NCI-H1092 (cell line): ENCODE results near the gene EFL1.

Experiments used
- DNase-seq: peaks from one replicate; lab custom pipeline; 2025; lab: John Stamatoyannopoulos, UW

EFL1 gene

GRCh38 chr15:82159922-82160321, 102.6 kb downstream of the EFL1 start:
- no peak for DNase-seq

- no peak for DNase-seq
Observed at GRCh38 chr15:82158811-82159210, 103.7 kb downstream of the EFL1 start.

- DNase-seq: no peak
Observed at GRCh38 chr15:82150645-82151044, 111.9 kb downstream of the EFL1 start.

GRCh38 chr15:82146990-82147461, 115.5 kb downstream of the EFL1 start:
- no peak for DNase-seq

GRCh38 chr15:82146576-82146975, 116.0 kb downstream of the EFL1 start:
- no peak for DNase-seq

- DNase-seq: no peak
Observed at GRCh38 chr15:82143390-82144385, 118.8 kb downstream of the EFL1 start.

- DNase-seq: no peak
Observed at GRCh38 chr15:82140886-82141285, 121.6 kb downstream of the EFL1 start.

GRCh38 chr15:82139823-82140268, 122.7 kb downstream of the EFL1 start:
- no peak for DNase-seq

- DNase-seq: no peak
Observed at GRCh38 chr15:82138306-82138705, 124.2 kb downstream of the EFL1 start.

GRCh38 chr15:82137261-82137660, 125.3 kb downstream of the EFL1 start:
- no peak for DNase-seq

GRCh38 chr15:82136120-82136519, 126.4 kb downstream of the EFL1 start:
- no peak for DNase-seq

GRCh38 chr15:82135638-82136037, 126.9 kb downstream of the EFL1 start:
- DNase-seq: no peak

GRCh38 chr15:82134461-82134860, 128.1 kb downstream of the EFL1 start:
- no peak for DNase-seq

GRCh38 chr15:82133251-82133650, 129.3 kb downstream of the EFL1 start:
- DNase-seq: no peak

GRCh38 chr15:82132742-82133141, 129.8 kb downstream of the EFL1 start:
- no peak for DNase-seq

- no peak for DNase-seq
Observed at GRCh38 chr15:82132096-82132495, 130.4 kb downstream of the EFL1 start.

GRCh38 chr15:82130248-82130647, 132.3 kb downstream of the EFL1 start:
- DNase-seq: no peak

GRCh38 chr15:82129761-82130160, 132.8 kb downstream of the EFL1 start:
- DNase-seq: no peak

- DNase-seq: no peak
Observed at GRCh38 chr15:82129149-82129692, 133.3 kb downstream of the EFL1 start.

- DNase-seq: no peak
Observed at GRCh38 chr15:82128401-82129148, 134.0 kb downstream of the EFL1 start.

- no peak for DNase-seq
Observed at GRCh38 chr15:82127581-82127980, 135.0 kb downstream of the EFL1 start.

GRCh38 chr15:82126346-82126745, 136.2 kb downstream of the EFL1 start:
- no peak for DNase-seq
